GM12892 (cell line): Measurements from ENCODE around the gene FSTL4.

Source experiments
- POLR2A ChIP-seq: IDR thresholded peaks from 2 replicates; pipeline ENCODE4 v1.6.1; 2011; ENCODE audit warnings: low read depth, low read length, control low read depth
- POLR2AphosphoS5 ChIP-seq: IDR thresholded peaks from 2 replicates; pipeline ENCODE4 v1.6.1; 2011; ENCODE audit warnings: low read depth, low read length, control low read depth

- TF ChIP-seq POLR2A (no peak), POLR2AphosphoS5 (no peak)
These were observed 406.7 kb downstream of the FSTL4 start for GRCh38 chr5:133205649-133206048.
